Natural killer cell (primary cell): ENCODE measurements around the gene PRKCD. TPM values are rescaled to one million over a fixed set of nuclear protein-coding genes. Genes with fewer than 3 reads are reported as not detected.

ENCODE experiments used
- ATAC-seq, 3 donors: fragments of 150-1000 bp in 2 of 3; fragments of 200-7000 bp in 1 of 3; cut with Tn5 transposase; 1 replicate in 1 of 3; 2 replicates in 2 of 3; pipeline ENCODE4 v1.10.0; 2021; ENCODE audit warnings: mild to moderate bottlenecking in 2 of 3, moderate library complexity in 2 of 3
- DNase-seq, 2 donors: peaks; one replicate each; pipeline versions ENCODE4 v3.0.0 to v3.0.0-alpha.2; 2013 to 2021; ENCODE audit warnings: mixed read lengths in 1 of 2
- H3K27ac ChIP-seq: one replicate; pipeline ENCODE4 v1.5.1; 2013; ENCODE audit warnings: mild to moderate bottlenecking, low read length
- H3K27me3 ChIP-seq: one replicate; pipeline ENCODE4 v1.6.1; 2013; ENCODE audit warnings: low read length; ENCODE audit not compliant: control insufficient read depth, insufficient read depth
- H3K36me3 ChIP-seq: one replicate; pipeline ENCODE4 v1.6.1; 2013; ENCODE audit warnings: low read length; ENCODE audit not compliant: control insufficient read depth, insufficient read depth
- H3K4me1 ChIP-seq: one replicate; pipeline ENCODE4 v1.6.1; 2013; ENCODE audit warnings: low read length; ENCODE audit not compliant: control insufficient read depth, insufficient read depth
- H3K4me3 ChIP-seq: one replicate; pipeline ENCODE4 v1.5.1; 2013; ENCODE audit warnings: low read length
- H3K9me3 ChIP-seq: one replicate; pipeline ENCODE4 v1.6.1; 2013; ENCODE audit warnings: low read length; ENCODE audit not compliant: control insufficient read depth, insufficient read depth
- H3K27ac Mint-ChIP-seq, 2 donors: one replicate each; pipeline ENCODE4 v1.8.0; 2022; ENCODE audit warnings: mild to moderate bottlenecking in 2 of 2, mixed read lengths in 2 of 2, moderate library complexity in 1 of 2
- H3K27me3 Mint-ChIP-seq, 2 donors: one replicate each; pipeline ENCODE4 v1.8.0; 2022; ENCODE audit warnings: low read depth in 2 of 2, mixed read lengths in 2 of 2
- H3K36me3 Mint-ChIP-seq: one replicate; pipeline ENCODE4 v1.8.0; 2022; ENCODE audit warnings: mixed read lengths
- H3K4me1 Mint-ChIP-seq, 2 donors: one replicate each; pipeline ENCODE4 v1.8.0; 2022; ENCODE audit warnings: mixed read lengths in 2 of 2
- H3K4me3 Mint-ChIP-seq: one replicate; pipeline ENCODE4 v1.8.0; 2022; ENCODE audit warnings: mild to moderate bottlenecking, moderate library complexity, mixed read lengths
- H3K9me3 Mint-ChIP-seq, 2 donors: one replicate each; pipeline ENCODE4 v1.8.0; 2022; ENCODE audit warnings: mixed read lengths in 2 of 2
- CTCF ChIP-seq: fragments of 200-600 bp; IDR thresholded peaks from one replicate; pipeline ENCODE4 v1.8.0; 2022; ENCODE audit warnings: antibody characterized with exemption
- WGBS: methylation state at CpG from one replicate; pipeline ENCODE4 v1.1.7; 2013; ENCODE audit warnings: missing lambda C conversion rate; ENCODE audit not compliant: insufficient coverage; 5-methylcytosine and 5-hydroxymethylcytosine counted together
- intact Hi-C: fragments of 100-400 bp; cut with micrococcal nuclease; formaldehyde crosslinking; loops from one replicate; pipeline ENCODE4 v1.14.2; 2022
- total RNA-seq, 4 donors: library from RNA; stranded (reverse); fragments of 120-200 nt in 1 of 4; gene quantifications; one replicate each; pipeline versions ENCODE4 v1.2.3 to v1.2.4, GENCODE V29; 2013 to 2022

PRKCD gene
- total RNA-seq, 3 donors from 2014 or later (not counting 1 experiment from before 2014, with no cell fraction given), result 31.7 to 60.0 (median 36.3) TPM

GRCh38 chr3:53234841-53235232 is 73.8 kb downstream of the PRKCD start:
- Mint-ChIP-seq H3K27ac (no peak overlapping the region), H3K36me3 (peaks cover 6% of the 10 kb centered on the region), H3K4me3 (no peak overlapping the region), H3K27me3 (no peaks in the 10 kb centered on the region), H3K4me1 (peaks cover 0 to 6% of the 10 kb centered on the region in 2 donors), H3K9me3 (no peaks in the 10 kb centered on the region)
- Histone ChIP-seq H3K4me1 (no peaks in the 10 kb centered on the region), H3K27ac (no peak overlapping the region), H3K9me3 (no peaks in the 10 kb centered on the region), H3K4me3 (no peak overlapping the region), H3K36me3 (peaks cover 52% of the 10 kb centered on the region), H3K27me3 (no peaks in the 10 kb centered on the region)
- intact Hi-C loops, result no loop called here
- no peak for ATAC-seq
- TF ChIP-seq CTCF, result no peak
- no peak for DNase-seq
- 96% methylated on average over 10 of the region's 10 CpGs for WGBS

- ATAC-seq (no peak), DNase-seq (no peak)
- no peak for TF ChIP-seq CTCF
- Mint-ChIP-seq H3K27ac (no peak overlapping the region), H3K27me3 (no peaks in the 10 kb centered on the region), H3K36me3 (peaks cover 6% of the 10 kb centered on the region), H3K4me3 (no peak overlapping the region), H3K4me1 (peaks cover 0 to 6% of the 10 kb centered on the region in 2 donors), H3K9me3 (no peaks in the 10 kb centered on the region)
- no peaks in the 10 kb centered on the region for H3K4me1 ChIP-seq
- H3K4me3 ChIP-seq, result no peak overlapping the region
- 89% methylated on average over 6 of the region's 6 CpGs for whole genome bisulfite sequencing
- peaks cover 56% of the 10 kb centered on the region for H3K36me3 ChIP-seq
- H3K9me3 ChIP-seq, result no peaks in the 10 kb centered on the region
- H3K27me3 ChIP-seq, result no peaks in the 10 kb centered on the region
- intact Hi-C loops, result no loop called here
- H3K27ac ChIP-seq, result no peak overlapping the region
Measured at GRCh38 chr3:53235545-53235944, 74.5 kb downstream of the PRKCD start.

GRCh38 chr3:53236112-53236841 is 75.3 kb downstream of the PRKCD start:
- TF ChIP-seq CTCF, result no peak
- Histone ChIP-seq H3K27ac (no peak overlapping the region), H3K27me3 (no peaks in the 10 kb centered on the region), H3K9me3 (no peaks in the 10 kb centered on the region), H3K4me3 (no peak overlapping the region), H3K36me3 (peaks cover 60% of the 10 kb centered on the region), H3K4me1 (no peaks in the 10 kb centered on the region)
- ATAC-seq, result no peak
- intact Hi-C loops, result no loop called here
- Mint-ChIP-seq H3K4me1 (peaks cover 0 to 11% of the 10 kb centered on the region in 2 donors), H3K27me3 (no peaks in the 10 kb centered on the region), H3K4me3 (no peak overlapping the region), H3K36me3 (peaks cover 6% of the 10 kb centered on the region), H3K27ac (no peak overlapping the region), H3K9me3 (no peaks in the 10 kb centered on the region)
- WGBS, result 75% methylated on average over 9 of the region's 9 CpGs
- DNase-seq, result no peak
